OCI-LY1 (cell line): ENCODE results near the gene CYP3A4.

ENCODE experiments used
- CTCF ChIP-seq: fragments of 200-600 bp; sonication (generic), shearing (Covaris generic); IDR thresholded peaks from 2 replicates; pipeline ENCODE4 v1.5.1; 2017; ENCODE audit warnings: mild to moderate bottlenecking, antibody characterized with exemption, low read length, moderate library complexity, mixed read lengths
- EZH2 ChIP-seq: fragments of 200-600 bp; sonication (generic), shearing (Covaris generic); IDR thresholded peaks from 2 replicates; pipeline ENCODE4 v1.8.0; 2017; ENCODE audit warnings: borderline replicate concordance, mixed run types, mild to moderate bottlenecking, antibody characterized with exemption, low read length, moderate library complexity, mixed read lengths

DNA sequence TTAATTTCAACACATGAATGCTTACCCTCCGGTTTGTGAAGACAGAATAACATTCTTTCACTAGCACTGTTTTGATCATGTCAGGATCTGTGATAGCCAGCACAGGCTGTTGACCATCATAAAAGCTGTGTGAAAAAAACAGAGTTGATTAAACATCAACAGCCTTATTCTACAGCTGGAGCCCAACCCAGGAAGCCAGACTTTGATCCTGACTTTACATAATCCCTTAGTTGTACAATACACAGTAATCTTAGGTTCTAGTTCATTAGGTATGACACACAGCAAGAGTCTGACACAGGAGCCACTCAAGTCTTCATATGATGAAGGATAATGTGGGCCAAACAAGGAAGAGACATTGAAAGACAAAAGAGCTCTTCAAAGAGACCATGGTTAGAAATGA is 11.4 kb downstream of the CYP3A4 start:
- no peak for TF ChIP-seq CTCF
- no peak for TF ChIP-seq EZH2
